ENCODE data around the gene FBXO41.

The FBXO41 gene

DNA sequence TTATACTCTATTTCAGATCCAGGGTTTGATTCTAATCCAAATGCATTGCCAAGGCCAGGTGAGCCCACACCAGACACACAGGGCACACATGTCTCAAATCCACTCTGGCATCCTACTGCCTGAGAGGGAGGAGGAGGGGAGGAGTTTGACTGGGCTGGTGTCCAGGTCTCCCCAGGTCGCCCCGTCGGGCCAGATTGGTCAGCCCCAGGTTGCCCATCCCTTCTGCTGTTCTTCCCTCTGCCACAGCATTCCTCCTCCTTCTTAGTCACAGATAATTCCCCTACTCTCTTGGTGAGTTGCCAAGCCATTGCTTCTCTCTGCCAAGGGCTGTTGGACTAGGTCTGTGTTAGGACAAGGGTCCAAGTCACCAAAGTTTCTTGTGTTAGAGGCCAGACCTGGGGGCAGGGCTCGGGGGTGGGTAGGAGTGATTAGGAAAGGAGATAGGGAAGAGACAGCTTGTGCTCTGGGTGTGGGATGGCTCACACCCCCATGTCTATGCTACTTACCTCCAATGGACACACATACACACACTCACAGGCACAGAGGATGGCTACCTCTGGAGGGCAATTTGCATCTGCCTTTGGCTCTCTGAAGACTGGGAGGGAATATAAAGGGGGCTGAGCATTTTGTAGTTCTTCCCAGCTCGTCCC is 11.6 kb upstream of the FBXO41 start:
- H3K4me1 ChIP-seq (ENCODE audit: control insufficient read depth, low read depth, low read length), result no peaks in the 10 kb centered on the region
- H3K27ac ChIP-seq (ENCODE audit: low read length), result no peak overlapping the region
- no peak overlapping the region for H3K9ac ChIP-seq (ENCODE audit: low read length)
- no peaks in the 10 kb centered on the region for H3K36me3 ChIP-seq (ENCODE audit: control insufficient read depth, low read depth, low read length)
- no peak overlapping the region for H3K4me3 ChIP-seq (ENCODE audit: low read length)
- peaks cover 81% of the 10 kb centered on the region for H3K27me3 ChIP-seq (ENCODE audit: control insufficient read depth, insufficient read depth, low read length)
- no peaks in the 10 kb centered on the region for H3K9me3 ChIP-seq (ENCODE audit: control insufficient read depth, low read depth, low read length)

- Histone ChIP-seq H3K9ac (ENCODE audit: low read length) (no peak overlapping the region), H3K4me3 (ENCODE audit: low read length) (no peak overlapping the region), H3K27me3 (ENCODE audit: control insufficient read depth, insufficient read depth, low read length) (peaks cover 88% of the 10 kb centered on the region), H3K36me3 (ENCODE audit: control insufficient read depth, low read depth, low read length) (no peaks in the 10 kb centered on the region), H3K27ac (ENCODE audit: low read length) (no peak overlapping the region), H3K4me1 (ENCODE audit: control insufficient read depth, low read depth, low read length) (no peaks in the 10 kb centered on the region), H3K9me3 (ENCODE audit: control insufficient read depth, low read depth, low read length) (no peaks in the 10 kb centered on the region)
Observed at GRCh38 chr2:73294239-73294638, 10.0 kb upstream of the FBXO41 start.

DNA sequence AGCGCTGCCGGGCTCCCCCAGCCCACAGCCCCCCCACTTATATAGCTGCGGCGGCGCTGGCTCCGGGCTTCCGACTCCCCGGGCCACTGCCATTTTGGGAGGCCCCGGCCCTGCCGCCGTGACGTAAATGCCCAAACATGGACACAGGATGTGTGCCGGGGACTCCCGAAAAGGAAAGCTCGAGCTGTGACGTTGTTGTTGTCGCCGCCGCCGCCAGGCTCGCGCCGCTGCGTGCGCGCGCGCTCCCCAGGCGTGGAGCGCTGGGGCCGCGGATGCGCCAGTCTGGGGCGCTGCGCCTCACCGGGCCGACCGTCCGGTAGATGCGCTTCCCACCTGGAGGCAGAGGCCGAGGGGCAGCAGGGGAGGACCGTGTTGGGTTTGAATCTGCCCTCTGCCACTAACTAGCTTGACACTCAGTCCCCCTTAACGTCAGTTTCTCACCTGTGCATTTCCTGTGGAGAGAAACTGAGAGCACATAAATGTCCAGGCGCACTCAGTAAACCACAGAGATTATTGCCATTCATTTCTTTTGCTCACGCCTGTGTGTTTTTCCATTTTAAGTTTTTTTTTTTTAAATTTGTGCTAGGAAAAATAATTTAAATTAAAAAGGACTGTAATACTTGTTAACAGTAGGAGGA is 9.4 kb upstream of the FBXO41 start, which contains the start of gene EGR4:
EGR4 (minus strand) TSS at position 15 of the 638 bp plus-strand sequence. CDS start 231 bp downstream, outside the sequence.
- Histone ChIP-seq H3K9ac (ENCODE audit: low read length) (no peak within 1 kb of the TSS), H3K4me1 (ENCODE audit: control insufficient read depth, low read depth, low read length) (no peaks in the 10 kb centered on the region), H3K4me3 (ENCODE audit: low read length) (peak within 1 kb of the TSS; percentile 55), H3K9me3 (ENCODE audit: control insufficient read depth, low read depth, low read length) (no peaks in the 10 kb centered on the region), H3K36me3 (ENCODE audit: control insufficient read depth, low read depth, low read length) (no peaks in the 10 kb centered on the region), H3K27ac (ENCODE audit: low read length) (no peak within 1 kb of the TSS), H3K27me3 (ENCODE audit: control insufficient read depth, insufficient read depth, low read length) (peaks cover 94% of the 10 kb centered on the region)

GRCh38 chr2:73292906-73293533 is 8.7 kb upstream of the FBXO41 start:
- no peaks in the 10 kb centered on the region for H3K9me3 ChIP-seq (ENCODE audit: control insufficient read depth, low read depth, low read length)
- H3K27ac ChIP-seq (ENCODE audit: low read length), result no peak overlapping the region
- peaks cover 100% of the 10 kb centered on the region for H3K27me3 ChIP-seq (ENCODE audit: control insufficient read depth, insufficient read depth, low read length)
- H3K4me3 ChIP-seq (ENCODE audit: low read length), result peak overlapping the region; percentile 55
- H3K9ac ChIP-seq (ENCODE audit: low read length), result no peak overlapping the region
- H3K36me3 ChIP-seq (ENCODE audit: control insufficient read depth, low read depth, low read length), result no peaks in the 10 kb centered on the region
- H3K4me1 ChIP-seq (ENCODE audit: control insufficient read depth, low read depth, low read length), result no peaks in the 10 kb centered on the region

GRCh38 chr2:73292316-73292905 is 8.1 kb upstream of the FBXO41 start:
- Histone ChIP-seq H3K9me3 (ENCODE audit: control insufficient read depth, low read depth, low read length) (no peaks in the 10 kb centered on the region), H3K9ac (ENCODE audit: low read length) (no peak overlapping the region), H3K27me3 (ENCODE audit: control insufficient read depth, insufficient read depth, low read length) (peaks cover 100% of the 10 kb centered on the region), H3K36me3 (ENCODE audit: control insufficient read depth, low read depth, low read length) (no peaks in the 10 kb centered on the region), H3K4me3 (ENCODE audit: low read length) (peak overlapping the region; percentile 55), H3K27ac (ENCODE audit: low read length) (no peak overlapping the region), H3K4me1 (ENCODE audit: control insufficient read depth, low read depth, low read length) (no peaks in the 10 kb centered on the region)

DNA sequence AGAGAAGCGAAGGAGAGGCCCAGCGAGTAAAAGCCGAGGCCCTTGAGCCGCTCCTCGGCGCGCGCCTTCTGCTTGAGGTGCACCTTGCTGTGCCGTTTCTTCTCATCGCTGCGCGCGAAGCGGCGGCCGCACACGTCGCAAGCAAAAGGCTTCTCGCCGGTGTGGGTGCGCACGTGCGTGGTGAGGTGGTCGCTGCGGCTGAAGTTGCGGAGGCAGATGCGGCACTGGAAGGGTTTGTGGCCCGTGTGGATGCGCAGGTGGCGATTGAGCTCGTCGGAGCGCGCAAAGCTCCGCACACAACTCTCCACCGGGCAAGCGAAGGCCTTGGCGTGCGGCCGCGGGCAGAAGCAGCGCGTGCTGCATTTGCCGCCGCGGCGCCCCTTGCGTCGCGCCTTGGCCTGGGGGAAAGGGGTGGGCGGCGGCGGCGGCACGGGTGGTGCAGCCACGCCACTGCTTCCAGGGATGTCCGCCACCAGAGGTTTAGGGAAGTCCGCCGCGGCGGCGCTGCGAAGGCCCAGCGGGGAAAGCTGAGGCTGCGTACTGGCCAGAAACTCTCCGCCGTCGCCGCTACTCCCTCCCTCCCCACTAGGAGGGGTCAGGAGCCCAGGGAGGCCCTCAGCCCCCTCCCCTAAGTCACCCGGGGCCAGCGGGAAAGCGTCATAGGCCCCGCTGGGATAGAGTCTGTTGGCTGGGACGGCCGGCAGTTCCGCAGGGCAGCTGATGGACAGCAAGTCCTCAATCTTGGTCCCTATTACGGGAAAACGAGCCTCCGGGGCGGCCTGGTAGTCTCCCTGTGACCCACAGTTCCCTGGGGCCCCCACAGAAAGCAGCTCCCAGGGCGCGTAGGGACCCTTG is 7.4 kb upstream of the FBXO41 start:
- Histone ChIP-seq H3K27me3 (ENCODE audit: control insufficient read depth, insufficient read depth, low read length) (peaks cover 100% of the 10 kb centered on the region), H3K9me3 (ENCODE audit: control insufficient read depth, low read depth, low read length) (no peaks in the 10 kb centered on the region), H3K4me1 (ENCODE audit: control insufficient read depth, low read depth, low read length) (no peaks in the 10 kb centered on the region), H3K9ac (ENCODE audit: low read length) (no peak overlapping the region), H3K36me3 (ENCODE audit: control insufficient read depth, low read depth, low read length) (no peaks in the 10 kb centered on the region), H3K27ac (ENCODE audit: low read length) (no peak overlapping the region), H3K4me3 (ENCODE audit: low read length) (peak overlapping the region; percentile 41)

- Histone ChIP-seq H3K9ac (ENCODE audit: low read length) (no peak overlapping the region), H3K27me3 (ENCODE audit: control insufficient read depth, insufficient read depth, low read length) (peaks cover 100% of the 10 kb centered on the region), H3K4me3 (ENCODE audit: low read length) (peak overlapping the region; percentile 41), H3K9me3 (ENCODE audit: control insufficient read depth, low read depth, low read length) (no peaks in the 10 kb centered on the region), H3K27ac (ENCODE audit: low read length) (no peak overlapping the region), H3K4me1 (ENCODE audit: control insufficient read depth, low read depth, low read length) (no peaks in the 10 kb centered on the region), H3K36me3 (ENCODE audit: control insufficient read depth, low read depth, low read length) (no peaks in the 10 kb centered on the region)
Observed at GRCh38 chr2:73291093-73291460, 6.8 kb upstream of the FBXO41 start.

DNA sequence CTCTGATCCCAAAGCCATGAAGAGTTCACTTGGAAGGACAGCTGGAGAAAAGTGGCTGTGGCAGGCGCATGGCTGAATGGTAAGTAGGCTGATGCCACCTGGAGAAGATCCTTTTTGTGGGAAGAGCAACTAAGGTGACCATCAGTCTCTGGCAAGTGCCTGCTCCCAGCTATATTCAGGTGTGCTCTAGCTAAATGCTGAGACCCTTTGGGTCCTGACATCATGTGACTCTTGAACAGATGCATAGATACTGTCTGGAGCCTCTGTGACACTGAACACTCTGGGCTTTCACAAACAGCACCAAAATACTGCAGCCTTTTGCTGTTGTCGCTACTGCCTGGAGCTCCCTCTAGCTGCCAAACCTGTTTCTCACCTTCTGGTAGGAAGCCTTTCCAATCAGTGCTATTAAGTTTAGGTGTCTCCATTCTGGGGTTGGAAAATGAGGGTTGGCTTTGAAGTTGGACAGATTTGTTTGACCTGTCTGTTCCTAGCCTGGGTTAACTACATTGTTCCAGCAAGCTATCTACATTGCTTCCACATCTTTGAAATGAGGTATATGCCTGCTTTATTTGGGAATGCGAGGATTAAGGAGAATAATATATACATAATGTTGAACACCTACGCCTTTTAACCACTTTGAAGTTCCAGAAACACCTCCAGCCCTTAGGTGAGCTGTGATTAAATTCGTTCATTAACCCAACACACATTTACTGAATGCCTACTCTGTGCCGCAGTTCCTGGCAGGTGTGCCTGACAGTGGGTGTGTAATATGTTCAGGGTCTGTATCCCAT is 6.0 kb upstream of the FBXO41 start:
- Histone ChIP-seq H3K36me3 (ENCODE audit: control insufficient read depth, low read depth, low read length) (no peaks in the 10 kb centered on the region), H3K9me3 (ENCODE audit: control insufficient read depth, low read depth, low read length) (no peaks in the 10 kb centered on the region), H3K4me1 (ENCODE audit: control insufficient read depth, low read depth, low read length) (peaks cover under 1% of the 10 kb centered on the region), H3K27me3 (ENCODE audit: control insufficient read depth, insufficient read depth, low read length) (peaks cover 100% of the 10 kb centered on the region), H3K9ac (ENCODE audit: low read length) (no peak overlapping the region), H3K4me3 (ENCODE audit: low read length) (no peak overlapping the region), H3K27ac (ENCODE audit: low read length) (no peak overlapping the region)

- Histone ChIP-seq H3K27ac (ENCODE audit: low read length) (no peak overlapping the region), H3K36me3 (ENCODE audit: control insufficient read depth, low read depth, low read length) (no peaks in the 10 kb centered on the region), H3K27me3 (ENCODE audit: control insufficient read depth, insufficient read depth, low read length) (peaks cover 98% of the 10 kb centered on the region), H3K9me3 (ENCODE audit: control insufficient read depth, low read depth, low read length) (no peaks in the 10 kb centered on the region), H3K4me1 (ENCODE audit: control insufficient read depth, low read depth, low read length) (peaks cover 5% of the 10 kb centered on the region), H3K9ac (ENCODE audit: low read length) (no peak overlapping the region), H3K4me3 (ENCODE audit: low read length) (no peak overlapping the region)
Observed at GRCh38 chr2:73289304-73289703, 5.0 kb upstream of the FBXO41 start.

DNA sequence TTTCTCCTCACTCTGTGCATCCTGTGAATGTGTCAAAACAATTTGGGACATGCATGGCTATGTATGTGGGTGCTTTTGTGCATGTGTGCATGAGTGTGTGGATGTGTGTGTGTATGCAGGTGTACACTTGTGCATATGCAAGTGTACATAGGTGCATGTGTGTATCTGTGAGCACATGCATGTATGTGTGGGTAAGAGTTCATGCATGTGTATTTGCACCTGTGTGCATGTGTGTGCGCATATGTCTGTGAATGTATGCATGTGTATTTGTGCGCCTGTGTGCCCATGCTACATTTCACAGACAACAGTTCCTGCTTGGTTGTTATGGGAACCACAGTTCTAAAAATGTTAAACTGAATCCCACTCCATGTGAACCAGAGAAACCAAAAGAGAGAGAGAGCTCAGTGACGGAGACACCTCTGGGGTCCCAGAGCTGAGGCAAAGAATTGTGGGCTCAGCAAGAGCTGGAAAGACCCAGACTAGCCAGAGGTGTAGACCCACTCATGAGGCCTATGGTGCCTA is 1.9 kb upstream of the FBXO41 start:
- Histone ChIP-seq H3K27ac (ENCODE audit: low read length) (no peak overlapping the region), H3K36me3 (ENCODE audit: control insufficient read depth, low read depth, low read length) (no peaks in the 10 kb centered on the region), H3K4me3 (ENCODE audit: low read length) (no peak overlapping the region), H3K4me1 (ENCODE audit: control insufficient read depth, low read depth, low read length) (peaks cover 12% of the 10 kb centered on the region), H3K27me3 (ENCODE audit: control insufficient read depth, insufficient read depth, low read length) (peaks cover 75% of the 10 kb centered on the region), H3K9ac (ENCODE audit: low read length) (no peak overlapping the region), H3K9me3 (ENCODE audit: control insufficient read depth, low read depth, low read length) (no peaks in the 10 kb centered on the region)
